ENCODE results near the gene ZNF718.
"Not testable (repeated sequence)": the region's sequence is repeated elsewhere in the genome, so short reads cannot be mapped to it uniquely, and the experiment has no call there.

ZNF718 gene

GRCh38 chr4:138935-139334 is 14.6 kb downstream of the ZNF718 start:
- Histone ChIP-seq H3K36me3 (peaks cover 75% of the 10 kb centered on the region), H3K9me3 (ENCODE audit: severe bottlenecking) (peaks cover 10% of the 10 kb centered on the region), H3K27me3 (ENCODE audit: insufficient read depth, low read depth, severe bottlenecking) (no peaks in the 10 kb centered on the region), H3K4me3 (ENCODE audit: low read depth, low read length) (no peak overlapping the region), H3K27ac (no peak overlapping the region)
- DNase-seq, result no peak
- TF ChIP-seq, protein P1, sequence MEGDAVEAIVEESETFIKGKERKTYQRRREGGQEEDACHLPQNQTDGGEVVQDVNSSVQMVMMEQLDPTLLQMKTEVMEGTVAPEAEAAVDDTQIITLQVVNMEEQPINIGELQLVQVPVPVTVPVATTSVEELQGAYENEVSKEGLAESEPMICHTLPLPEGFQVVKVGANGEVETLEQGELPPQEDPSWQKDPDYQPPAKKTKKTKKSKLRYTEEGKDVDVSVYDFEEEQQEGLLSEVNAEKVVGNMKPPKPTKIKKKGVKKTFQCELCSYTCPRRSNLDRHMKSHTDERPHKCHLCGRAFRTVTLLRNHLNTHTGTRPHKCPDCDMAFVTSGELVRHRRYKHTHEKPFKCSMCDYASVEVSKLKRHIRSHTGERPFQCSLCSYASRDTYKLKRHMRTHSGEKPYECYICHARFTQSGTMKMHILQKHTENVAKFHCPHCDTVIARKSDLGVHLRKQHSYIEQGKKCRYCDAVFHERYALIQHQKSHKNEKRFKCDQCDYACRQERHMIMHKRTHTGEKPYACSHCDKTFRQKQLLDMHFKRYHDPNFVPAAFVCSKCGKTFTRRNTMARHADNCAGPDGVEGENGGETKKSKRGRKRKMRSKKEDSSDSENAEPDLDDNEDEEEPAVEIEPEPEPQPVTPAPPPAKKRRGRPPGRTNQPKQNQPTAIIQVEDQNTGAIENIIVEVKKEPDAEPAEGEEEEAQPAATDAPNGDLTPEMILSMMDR (IDR thresholded peaks at IDR 0.05; ENCODE audit: low read depth, low read length), result no peak

GRCh38 chr4:139691-140090 is 15.4 kb downstream of the ZNF718 start:
- Histone ChIP-seq H3K27ac (no peak overlapping the region), H3K36me3 (peaks cover 68% of the 10 kb centered on the region), H3K9me3 (ENCODE audit: severe bottlenecking) (peaks cover 12% of the 10 kb centered on the region), H3K27me3 (ENCODE audit: insufficient read depth, low read depth, severe bottlenecking) (no peaks in the 10 kb centered on the region), H3K4me3 (ENCODE audit: low read depth, low read length) (no peak overlapping the region)
- DNase-seq, result no peak
- TF ChIP-seq, protein P1 (IDR thresholded peaks at IDR 0.05; ENCODE audit: low read depth, low read length), result no peak

- no peak for DNase-seq
- H3K36me3 ChIP-seq, result peaks cover 15% of the 10 kb centered on the region
Measured at GRCh38 chr4:146621-147020, 22.3 kb downstream of the ZNF718 start.

DNA sequence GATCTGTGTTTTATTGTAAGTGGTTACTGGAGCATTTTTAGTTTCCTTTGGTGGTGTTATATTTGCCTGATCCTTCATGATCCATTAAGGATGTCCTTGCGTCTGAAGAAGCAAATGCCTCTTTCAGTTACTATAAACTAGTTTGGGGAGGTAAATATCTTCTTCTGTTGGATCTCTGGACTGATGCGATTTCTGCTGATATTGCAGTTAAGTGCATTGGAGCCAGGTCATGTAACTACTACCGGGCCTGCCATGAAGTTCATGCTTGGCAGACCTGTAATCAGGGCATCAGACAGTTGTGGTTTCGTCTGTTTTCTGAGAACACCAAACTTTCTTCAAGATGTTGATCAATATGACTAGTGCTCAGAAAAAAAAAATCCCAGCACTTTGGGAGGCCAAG is 22.9 kb downstream of the ZNF718 start:
- TF ChIP-seq, protein P1 (IDR thresholded peaks at IDR 0.05; ENCODE audit: low read depth, low read length), result no peak
- Histone ChIP-seq H3K27me3 (ENCODE audit: insufficient read depth, low read depth, severe bottlenecking) (no peaks in the 10 kb centered on the region), H3K36me3 (peaks cover 11% of the 10 kb centered on the region), H3K9me3 (ENCODE audit: severe bottlenecking) (peaks cover 29% of the 10 kb centered on the region), H3K4me3 (ENCODE audit: low read depth, low read length) (no peak overlapping the region), H3K27ac (no peak overlapping the region)
- DNase-seq, result no peak

More at GRCh38 chr4:146621-147020, 22.3 kb downstream of the ZNF718 start:
- Histone ChIP-seq H3K9me3 (ENCODE audit: severe bottlenecking) (peaks cover 29% of the 10 kb centered on the region), H3K27me3 (ENCODE audit: insufficient read depth, low read depth, severe bottlenecking) (no peaks in the 10 kb centered on the region), H3K27ac (no peak overlapping the region), H3K4me3 (ENCODE audit: low read depth, low read length) (no peak overlapping the region)
- TF ChIP-seq, protein P1 (IDR thresholded peaks at IDR 0.05; ENCODE audit: low read depth, low read length), result no peak

- no peak for DNase-seq
- Histone ChIP-seq H3K27ac (no peak overlapping the region), H3K9me3 (ENCODE audit: severe bottlenecking) (peaks cover 64% of the 10 kb centered on the region), H3K27me3 (ENCODE audit: insufficient read depth, low read depth, severe bottlenecking) (no peaks in the 10 kb centered on the region), H3K36me3 (peaks cover 5% of the 10 kb centered on the region), H3K4me3 (ENCODE audit: low read depth, low read length) (no peak overlapping the region)
- TF ChIP-seq, protein P1 (IDR thresholded peaks at IDR 0.05; ENCODE audit: low read depth, low read length), result no peak
Measured at GRCh38 chr4:161496-162284, 37.4 kb downstream of the ZNF718 start.

- H3K36me3 ChIP-seq; H3K27ac ChIP-seq; H3K27me3 ChIP-seq (ENCODE audit: insufficient read depth, low read depth, severe bottlenecking); DNase-seq; H3K4me3 ChIP-seq (ENCODE audit: low read depth, low read length): not testable (repeated sequence)
- peaks cover 38% of the 10 kb centered on the region for H3K9me3 ChIP-seq (ENCODE audit: severe bottlenecking)
Measured at GRCh38 chr4:169640-170039, 45.3 kb downstream of the ZNF718 start.

DNA sequence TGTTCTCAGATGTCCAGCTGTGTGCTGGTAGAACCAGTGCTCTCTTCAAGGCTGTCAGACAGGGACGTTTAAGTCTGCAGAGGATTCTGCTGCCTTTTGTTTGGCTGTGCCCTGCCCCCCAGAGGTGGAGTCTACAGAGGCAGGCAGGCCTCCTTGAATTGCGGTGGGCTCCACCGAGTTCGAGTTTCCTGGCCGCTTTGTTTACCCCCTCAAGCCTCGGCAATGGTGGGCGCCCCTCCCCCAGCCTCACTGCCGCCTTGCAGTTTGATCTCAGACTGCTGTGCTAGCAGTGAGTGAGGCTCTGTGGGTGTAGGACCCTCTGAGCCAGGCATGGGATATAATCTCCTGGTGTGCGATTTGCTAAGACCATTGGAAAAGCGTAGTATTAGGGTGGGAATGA is 47.0 kb downstream of the ZNF718 start:
- not testable (repeated sequence) for H3K36me3 ChIP-seq; H3K27me3 ChIP-seq (ENCODE audit: insufficient read depth, low read depth, severe bottlenecking); DNase-seq; H3K27ac ChIP-seq; H3K4me3 ChIP-seq (ENCODE audit: low read depth, low read length)
- H3K9me3 ChIP-seq (ENCODE audit: severe bottlenecking), result peaks cover 24% of the 10 kb centered on the region
